ENCODE results near the gene CAPN5.

- no peak for TF ChIP-seq CTCF (conservative IDR thresholded peaks at IDR 0.05; ENCODE audit: low read length)
- no peak for TF ChIP-seq EZH2phosphoT487 (IDR thresholded peaks at IDR 0.05; ENCODE audit: borderline replicate concordance)
These were observed 4.3 kb downstream of the CAPN5 start for GRCh38 chr11:77071077-77071476.
